DND-41 (cell line): Measurements from ENCODE around the gene TENT5C.

Source experiments
- ATAC-seq: fragments of 200-7000 bp; cut with Tn5 transposase; 3 replicates; pipeline ENCODE4 v1.9.1; 2021; ENCODE audit warnings: low read depth; ENCODE audit not compliant: insufficient read depth
- DNase-seq: peaks from one replicate; pipeline ENCODE4 v3.0.0-alpha.2; 2020
- H2AFZ ChIP-seq: 2 replicates; pipeline ENCODE4 v1.6.0; 2012; ENCODE audit warnings: low read depth, low read length
- H3K27ac ChIP-seq: 2 replicates; pipeline ENCODE4 v1.5.1; 2012; ENCODE audit warnings: low read length, inconsistent platforms
- H3K27me3 ChIP-seq: fragments of 200-600 bp; sonication (generic); 2 replicates; pipeline ENCODE4 v1.6.0; 2012; ENCODE audit warnings: low read length, mild to moderate bottlenecking, inconsistent platforms; ENCODE audit not compliant: insufficient read depth, poor library complexity
- H3K36me3 ChIP-seq: 2 replicates; pipeline ENCODE4 v1.5.1; 2012; ENCODE audit warnings: low read length, inconsistent platforms; ENCODE audit not compliant: insufficient read depth
- H3K4me1 ChIP-seq: 2 replicates; pipeline ENCODE4 v1.5.1; 2012; ENCODE audit warnings: mild to moderate bottlenecking, low read length; ENCODE audit not compliant: insufficient read depth
- H3K4me2 ChIP-seq: 2 replicates; pipeline ENCODE4 v1.6.0; 2012; ENCODE audit warnings: mild to moderate bottlenecking, moderate library complexity, low read length, inconsistent platforms; ENCODE audit not compliant: insufficient read depth
- H3K4me3 ChIP-seq, 2 experiments: fragments of 200-600 bp in 1 of 2; shearing (Covaris generic) in 1 of 2; 2 replicates each; pipeline ENCODE4 v1.5.1; 2012 to 2016; ENCODE audit warnings: inconsistent platforms in 2 of 2, low read length in 2 of 2, mild to moderate bottlenecking in 2 of 2, low read depth in 1 of 2, moderate library complexity in 1 of 2
- H3K79me2 ChIP-seq: 2 replicates; pipeline ENCODE4 v1.6.0; 2012; ENCODE audit warnings: low read length, inconsistent platforms; ENCODE audit not compliant: insufficient read depth
- H3K9ac ChIP-seq: 2 replicates; pipeline ENCODE4 v1.6.0; 2012; ENCODE audit warnings: low read depth, mild to moderate bottlenecking, inconsistent platforms, low read length, moderate library complexity
- H3K9me3 ChIP-seq: 2 replicates; pipeline ENCODE4 v1.5.1; 2012; ENCODE audit warnings: low read length, moderate library complexity, mild to moderate bottlenecking, inconsistent platforms; ENCODE audit not compliant: insufficient read depth, severe bottlenecking
- H4K20me1 ChIP-seq: 2 replicates; pipeline ENCODE4 v1.6.0; 2012; ENCODE audit warnings: low read length; ENCODE audit not compliant: insufficient read depth
- CTCF ChIP-seq: IDR thresholded peaks from 2 replicates; pipeline ENCODE4 v1.5.1; 2012; ENCODE audit warnings: borderline replicate concordance, low read length, moderate library complexity, mild to moderate bottlenecking; ENCODE audit not compliant: poor library complexity, severe bottlenecking; ENCODE audit errors: extremely low read depth
- EZH2 ChIP-seq: IDR thresholded peaks from 3 replicates; pipeline ENCODE4 v1.6.1; 2012; ENCODE audit warnings: borderline replicate concordance, low read depth, mild to moderate bottlenecking, moderate library complexity, low read length, inconsistent platforms; ENCODE audit not compliant: severe bottlenecking

Gene TENT5C

GRCh38 chr1:117559139-117559538 is 46.7 kb upstream of the TENT5C start:
- no peak overlapping the region for H3K27ac ChIP-seq
- H3K4me3 ChIP-seq = no peak overlapping the region
- H3K27me3 ChIP-seq = no peaks in the 10 kb centered on the region
- DNase-seq = no peak
- H2AFZ ChIP-seq = no peak overlapping the region
- no peak for ATAC-seq
- TF ChIP-seq CTCF (no peak), EZH2 (no peak)
- H3K36me3 ChIP-seq = no peaks in the 10 kb centered on the region
- peaks cover 4% of the 10 kb centered on the region for H3K9me3 ChIP-seq
- H4K20me1 ChIP-seq = no peaks in the 10 kb centered on the region
- no peaks in the 10 kb centered on the region for H3K79me2 ChIP-seq
- H3K4me1 ChIP-seq = no peaks in the 10 kb centered on the region
- H3K9ac ChIP-seq = no peak overlapping the region
- H3K4me2 ChIP-seq = no peak overlapping the region

GRCh38 chr1:117559985-117560384 is 45.9 kb upstream of the TENT5C start:
- Histone ChIP-seq H3K27me3 (no peaks in the 10 kb centered on the region), H3K9me3 (peaks cover 4% of the 10 kb centered on the region), H3K36me3 (no peaks in the 10 kb centered on the region), H3K79me2 (no peaks in the 10 kb centered on the region), H4K20me1 (no peaks in the 10 kb centered on the region), H3K9ac (no peak overlapping the region), H3K4me2 (no peak overlapping the region), H3K4me1 (no peaks in the 10 kb centered on the region), H3K4me3 (no peak overlapping the region), H3K27ac (no peak overlapping the region), H2AFZ (no peak overlapping the region)
- ATAC-seq = no peak
- no peak for TF ChIP-seq CTCF
- no peak for DNase-seq

GRCh38 chr1:117561071-117561470 is 44.8 kb upstream of the TENT5C start:
- Histone ChIP-seq H3K4me3 (no peak overlapping the region), H4K20me1 (no peaks in the 10 kb centered on the region), H3K4me2 (no peak overlapping the region), H3K9me3 (peaks cover 4% of the 10 kb centered on the region), H2AFZ (no peak overlapping the region), H3K4me1 (no peaks in the 10 kb centered on the region), H3K27me3 (no peaks in the 10 kb centered on the region), H3K79me2 (no peaks in the 10 kb centered on the region), H3K9ac (no peak overlapping the region), H3K36me3 (no peaks in the 10 kb centered on the region), H3K27ac (no peak overlapping the region)
- no peak for TF ChIP-seq EZH2
- no peak for TF ChIP-seq CTCF
- no peak for ATAC-seq
- no peak for DNase-seq

GRCh38 chr1:117561551-117561950 is 44.3 kb upstream of the TENT5C start:
- ATAC-seq = no peak
- no peak overlapping the region for H3K4me3 ChIP-seq
- no peaks in the 10 kb centered on the region for H3K79me2 ChIP-seq
- H3K9me3 ChIP-seq = peaks cover 4% of the 10 kb centered on the region
- H3K4me1 ChIP-seq = no peaks in the 10 kb centered on the region
- H3K9ac ChIP-seq = no peak overlapping the region
- TF ChIP-seq CTCF (no peak), EZH2 (no peak)
- H4K20me1 ChIP-seq = no peaks in the 10 kb centered on the region
- no peak overlapping the region for H3K4me2 ChIP-seq
- H3K27ac ChIP-seq = no peak overlapping the region
- H3K36me3 ChIP-seq = no peaks in the 10 kb centered on the region
- DNase-seq = peak; percentile 1
- no peak overlapping the region for H2AFZ ChIP-seq
- no peaks in the 10 kb centered on the region for H3K27me3 ChIP-seq
